CD4-positive, alpha-beta T cell treated with Interleukin-6 at 100 ng/mL for 8 hours (primary cell): Measurements from ENCODE around the gene CHRD.
"Not testable (repeated sequence)": the region's sequence is repeated elsewhere in the genome, so short reads cannot be mapped to it uniquely, and the experiment has no call there.

Experiments
- DNase-seq: peaks from one replicate; pipeline ENCODE4 v3.0.0-alpha.2; 2020; ENCODE audit warnings: mixed read lengths, low spot score

The CHRD gene

GRCh38 chr3:184379358-184380184 lies at the start of gene CHRD:
Gene CHRD, plus strand, starts transcription at chr3:184380054. Its CDS starts 265 bp downstream, at chr3:184380319.
- no peak for DNase-seq

GRCh38 chr3:184332370-184333090 lies 47.3 kb upstream of the CHRD start:
- no peak for DNase-seq

GRCh38 chr3:184333190-184333589 lies 46.7 kb upstream of the CHRD start:
- no peak for DNase-seq

GRCh38 chr3:184333700-184334099 lies 46.2 kb upstream of the CHRD start:
- no peak for DNase-seq

- no peak for DNase-seq
Observed at GRCh38 chr3:184334470-184335158, 45.2 kb upstream of the CHRD start.

GRCh38 chr3:184335291-184335660 lies 44.6 kb upstream of the CHRD start:
- DNase-seq = no peak

GRCh38 chr3:184335661-184336546 lies 44.0 kb upstream of the CHRD start:
- peak; percentile 79 for DNase-seq

- no peak for DNase-seq
Observed at GRCh38 chr3:184336547-184337398, 43.1 kb upstream of the CHRD start.

- no peak for DNase-seq
Observed at GRCh38 chr3:184337399-184337714, 42.5 kb upstream of the CHRD start, which contains the start of gene FAM131A. Gene FAM131A, plus strand, starts transcription at chr3:184337600. Its CDS starts 31 bp downstream, at chr3:184337631.

- no peak for DNase-seq
Observed at GRCh38 chr3:184337981-184338380, 41.9 kb upstream of the CHRD start.

GRCh38 chr3:184338511-184338945 lies 41.3 kb upstream of the CHRD start:
- DNase-seq = no peak

- DNase-seq = no peak
Observed at GRCh38 chr3:184339001-184339400, 40.9 kb upstream of the CHRD start.

- DNase-seq = not testable (repeated sequence)
Observed at GRCh38 chr3:184339451-184340135, 40.3 kb upstream of the CHRD start.

GRCh38 chr3:184341925-184342324 lies 37.9 kb upstream of the CHRD start:
- no peak for DNase-seq

GRCh38 chr3:184343200-184343876 lies 36.5 kb upstream of the CHRD start:
- no peak for DNase-seq

GRCh38 chr3:184344579-184345316 lies 35.1 kb upstream of the CHRD start:
- no peak for DNase-seq

GRCh38 chr3:184345317-184346144 lies 34.3 kb upstream of the CHRD start:
- no peak for DNase-seq
